Measurements from ENCODE around the gene KRTAP5-5. TPM values are rescaled to one million over a fixed set of nuclear protein-coding genes. Genes with fewer than 3 reads are reported as not detected.
"Not testable (repeated sequence)": the region's sequence is repeated elsewhere in the genome, so short reads cannot be mapped to it uniquely, and the experiment has no call there.

Gene KRTAP5-5
- total and polyA plus RNA-seq, 12 donors, result not detected

DNA sequence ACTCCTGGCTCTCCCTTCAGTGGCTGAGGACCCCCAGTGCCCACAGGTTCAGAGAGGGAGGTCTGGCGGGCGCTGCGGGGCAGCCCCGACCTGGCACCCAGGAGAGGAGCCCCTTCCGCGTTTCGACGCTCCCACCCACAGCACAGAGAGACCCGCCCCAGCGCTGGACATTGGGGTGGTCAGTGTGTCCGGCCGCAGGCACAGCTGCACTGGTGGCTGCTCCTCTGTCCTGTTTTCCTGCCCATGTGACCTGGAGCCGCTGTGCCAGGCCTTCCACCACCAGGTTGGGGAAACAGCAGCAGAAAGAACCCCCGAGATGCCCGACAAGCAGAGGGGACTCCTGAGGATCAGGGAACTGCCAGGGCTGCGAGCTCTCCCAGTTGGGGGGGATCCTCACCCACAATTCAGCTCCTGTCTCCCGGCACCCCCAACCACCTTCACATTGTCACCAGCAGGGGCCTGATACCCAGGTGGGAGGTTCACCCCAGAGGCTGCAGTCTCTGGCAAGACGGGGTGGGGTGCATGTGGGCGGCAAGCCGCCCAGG lies 13.6 kb downstream of the KRTAP5-5 start:
- TF ChIP-seq, protein P1, sequence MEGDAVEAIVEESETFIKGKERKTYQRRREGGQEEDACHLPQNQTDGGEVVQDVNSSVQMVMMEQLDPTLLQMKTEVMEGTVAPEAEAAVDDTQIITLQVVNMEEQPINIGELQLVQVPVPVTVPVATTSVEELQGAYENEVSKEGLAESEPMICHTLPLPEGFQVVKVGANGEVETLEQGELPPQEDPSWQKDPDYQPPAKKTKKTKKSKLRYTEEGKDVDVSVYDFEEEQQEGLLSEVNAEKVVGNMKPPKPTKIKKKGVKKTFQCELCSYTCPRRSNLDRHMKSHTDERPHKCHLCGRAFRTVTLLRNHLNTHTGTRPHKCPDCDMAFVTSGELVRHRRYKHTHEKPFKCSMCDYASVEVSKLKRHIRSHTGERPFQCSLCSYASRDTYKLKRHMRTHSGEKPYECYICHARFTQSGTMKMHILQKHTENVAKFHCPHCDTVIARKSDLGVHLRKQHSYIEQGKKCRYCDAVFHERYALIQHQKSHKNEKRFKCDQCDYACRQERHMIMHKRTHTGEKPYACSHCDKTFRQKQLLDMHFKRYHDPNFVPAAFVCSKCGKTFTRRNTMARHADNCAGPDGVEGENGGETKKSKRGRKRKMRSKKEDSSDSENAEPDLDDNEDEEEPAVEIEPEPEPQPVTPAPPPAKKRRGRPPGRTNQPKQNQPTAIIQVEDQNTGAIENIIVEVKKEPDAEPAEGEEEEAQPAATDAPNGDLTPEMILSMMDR (IDR thresholded peaks at IDR 0.05), result no peak
- ATAC-seq (no peak), DNase-seq (no peak)
- WGBS, 2 donors, result 92 to 95% methylated on average over 19 to 20 of the region's 20 CpGs
- intact Hi-C loops (cut with DNase I), result loop anchor here in 1 of 10 donors (10.0 kb wide), 1 partner anchor 512 kb away; no protein-coding TSS in a partner anchor
- no peak overlapping the region for H3K27ac ChIP-seq
- H3K4me3 ChIP-seq, result no peak overlapping the region
- H3K36me3 ChIP-seq, result no peaks in the 10 kb centered on the region
- H3K27me3 ChIP-seq, result peaks cover 0 to 28% (median 16%) of the 10 kb centered on the region in 7 donors
- H3K4me1 ChIP-seq, result peaks cover 0 to 25% (median 11%) of the 10 kb centered on the region in 9 donors
- no peaks in the 10 kb centered on the region for H3K9me3 ChIP-seq

DNA sequence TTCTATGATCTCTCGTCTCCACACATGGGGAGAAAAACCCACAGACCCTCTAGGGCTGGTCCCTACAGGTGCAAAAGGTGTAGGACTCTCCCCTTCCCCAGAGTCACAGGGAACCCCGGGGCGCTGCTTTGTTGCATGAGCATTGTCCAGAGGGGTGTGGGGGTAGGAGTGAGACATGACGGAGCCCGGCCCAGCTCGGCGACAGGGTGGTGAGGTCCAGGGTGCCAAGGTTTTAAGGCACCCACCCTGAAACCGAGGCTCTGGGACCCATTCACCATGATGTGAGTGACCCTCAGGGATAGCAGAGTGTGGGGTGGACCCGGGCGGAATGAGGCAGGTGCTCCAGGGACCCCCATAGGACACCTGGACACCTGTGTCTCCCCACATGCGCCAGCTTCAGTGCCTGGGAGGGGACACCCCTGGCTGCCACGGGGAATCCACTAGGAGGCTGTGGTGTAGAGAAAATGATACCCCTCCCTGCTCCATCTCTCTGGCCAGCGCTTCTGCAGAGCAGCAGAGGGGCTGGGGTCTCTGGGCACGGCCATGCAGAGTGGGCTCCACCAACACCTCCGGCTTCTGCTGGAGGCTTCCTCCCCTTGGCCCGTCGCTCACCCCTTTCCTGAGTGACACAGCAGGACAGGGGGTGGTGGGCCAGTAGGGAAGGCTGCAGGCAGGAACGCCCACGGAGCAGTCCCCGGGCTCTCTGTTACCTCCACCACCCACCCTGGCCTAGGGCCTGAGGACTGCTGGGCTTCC lies 15.2 kb downstream of the KRTAP5-5 start:
- no peak overlapping the region for H3K4me3 ChIP-seq
- peaks cover 0 to 23% (median 10%) of the 10 kb centered on the region in 7 donors for H3K27me3 ChIP-seq
- H3K27ac ChIP-seq, result no peak overlapping the region
- no peaks in the 10 kb centered on the region for H3K9me3 ChIP-seq
- peaks cover 0 to 15% (median 6%) of the 10 kb centered on the region in 9 donors for H3K4me1 ChIP-seq
- ATAC-seq (peak in 1 of 8 donors; percentile 40), DNase-seq (no peak)
- H3K36me3 ChIP-seq, result no peaks in the 10 kb centered on the region
- WGBS, 2 donors, result 79 to 85% methylated on average over 20 of the region's 20 CpGs
- TF ChIP-seq, protein P1 (IDR thresholded peaks at IDR 0.05), result no peak
- intact Hi-C loops (cut with DNase I), result loop anchor here in 1 of 10 donors (10.0 kb wide), 1 partner anchor 510 kb away; no protein-coding TSS in a partner anchor

GRCh38 chr11:1645357-1645821 lies 15.8 kb downstream of the KRTAP5-5 start:
- Histone ChIP-seq H3K36me3 (no peaks in the 10 kb centered on the region), H3K4me1 (peaks cover 0 to 8% (median 0%) of the 10 kb centered on the region in 9 donors), H3K9me3 (no peaks in the 10 kb centered on the region), H3K4me3 (no peak overlapping the region), H3K27ac (no peak overlapping the region), H3K27me3 (peaks cover 0 to 19% (median 4%) of the 10 kb centered on the region in 7 donors)
- 85 to 88% methylated on average over 12 of the region's 12 CpGs for WGBS, 2 donors
- ATAC-seq (no peak), DNase-seq (no peak)
- intact Hi-C loops (cut with DNase I), result loop anchor here in 1 of 10 donors (10.0 kb wide), 1 partner anchor 509 kb away; no protein-coding TSS in a partner anchor
- TF ChIP-seq, protein P1 (IDR thresholded peaks at IDR 0.05), result no peak

GRCh38 chr11:1646540-1646939 lies 17.0 kb downstream of the KRTAP5-5 start:
- not testable (repeated sequence) for DNase-seq, H3K4me3 ChIP-seq, H3K36me3 ChIP-seq, H3K4me1 ChIP-seq, H3K27ac ChIP-seq, ATAC-seq, H3K9me3 ChIP-seq
- intact Hi-C loops (cut with DNase I), result loop anchor here in 1 of 10 donors (10.0 kb wide), 1 partner anchor 508 kb away; no protein-coding TSS in a partner anchor
- peaks cover 0 to 11% (median 0%) of the 10 kb centered on the region in 7 donors for H3K27me3 ChIP-seq
- WGBS, 2 donors, result 90 to 92% methylated on average over 10 of the region's 10 CpGs
